Measurements from ENCODE around the gene CNN3.

- no peak for TF ChIP-seq CREB5 (CRISPR knock-in tag; IDR thresholded peaks at IDR 0.05; ENCODE audit: low read depth)
- TF ChIP-seq ARNTL (CRISPR knock-in tag; IDR thresholded peaks at IDR 0.05; ENCODE audit: borderline replicate concordance, low read depth) = no peak
- TF ChIP-seq POU6F1 (CRISPR knock-in tag; IDR thresholded peaks at IDR 0.05; ENCODE audit: borderline replicate concordance, low read depth) = no peak
- TF ChIP-seq SNAI2 (CRISPR knock-in tag; IDR thresholded peaks at IDR 0.05) = no peak
- TF ChIP-seq CSRNP3 (CRISPR knock-in tag; IDR thresholded peaks at IDR 0.05) = no peak
- TF ChIP-seq OSR1 (CRISPR knock-in tag; IDR thresholded peaks at IDR 0.05) = no peak
- TF ChIP-seq ESRRG (CRISPR knock-in tag; IDR thresholded peaks at IDR 0.05) = no peak
- TF ChIP-seq GLIS3 (CRISPR knock-in tag; IDR thresholded peaks at IDR 0.05) = no peak
- TF ChIP-seq ZNF565 (CRISPR knock-in tag; conservative IDR thresholded peaks at IDR 0.05; ENCODE audit: low read depth) = no peak
- TF ChIP-seq ZFP30 (CRISPR knock-in tag; IDR thresholded peaks at IDR 0.05) = no peak
These were observed 39.1 kb upstream of the CNN3 start for GRCh38 chr1:94966033-94966432.

Measured in SK-N-SH treated with all-trans-retinoic acid at 6 μM for 48 hours (cell line).